K562 (cell line): ENCODE data around the gene ADAMTS14.
"Not testable (repeated sequence)": the region's sequence is repeated elsewhere in the genome, so short reads cannot be mapped to it uniquely, and the experiment has no call there.

Experiments
- BRCA1 ChIP-seq, 2 experiments: fragments of 450-650 bp in 1 of 2; sonication (generic) in 1 of 2; formaldehyde crosslinking in 1 of 2; IDR thresholded peaks; 2 replicates each; pipeline versions ENCODE4 v1.5.0 to v1.6.1; 2017 to 2020; ENCODE audit warnings: mild to moderate bottlenecking in 1 of 2, missing genetic modification reagents in 1 of 2
- CREB1 ChIP-seq, 2 experiments: sonication (generic) in 1 of 2; formaldehyde crosslinking in 1 of 2; IDR thresholded peaks; 2 replicates each; pipeline versions ENCODE4 v1.6.1 to v1.8.0; 2012 to 2022; ENCODE audit warnings: inconsistent platforms in 1 of 2, mild to moderate bottlenecking in 1 of 2, missing genetic modification reagents in 1 of 2, moderate library complexity in 1 of 2
- EP300 ChIP-seq: IDR thresholded peaks from 2 replicates; pipeline ENCODE4 v1.6.1; 2012; ENCODE audit warnings: low read length, improper control_type of control experiment
- KAT7 ChIP-seq: sonication (generic); formaldehyde crosslinking; IDR thresholded peaks from 2 replicates; pipeline ENCODE4 v1.8.0; 2022; ENCODE audit warnings: missing genetic modification reagents, mild to moderate bottlenecking, borderline replicate concordance
- MEF2D ChIP-seq: conservative IDR thresholded peaks from 2 replicates; pipeline ENCODE4 v1.6.1; 2016; ENCODE audit warnings: low read depth, missing genetic modification characterization, missing compliant biosample characterization
- NR3C1 ChIP-seq: sonication (generic); formaldehyde crosslinking; IDR thresholded peaks from 2 replicates; pipeline ENCODE4 v1.8.1; 2022; ENCODE audit warnings: missing genetic modification reagents
- RBBP5 ChIP-seq: fragments of 200-600 bp; sonication (generic); IDR thresholded peaks from 2 replicates; pipeline ENCODE4 v1.6.1; 2012; ENCODE audit warnings: borderline replicate concordance, mild to moderate bottlenecking, low read length, control low read depth, inconsistent platforms; ENCODE audit not compliant: insufficient read depth, poor library complexity, severe bottlenecking
- SMC3 ChIP-seq: conservative IDR thresholded peaks from 2 replicates; pipeline ENCODE4 v1.6.1; 2011; ENCODE audit warnings: low read depth, low read length, improper control_type of control experiment; ENCODE audit not compliant: insufficient read depth
- SUPT5H ChIP-seq: fragments of 450-650 bp; IDR thresholded peaks from 2 replicates; pipeline ENCODE4 v1.6.1; 2016
- TAF7 ChIP-seq: fragments of 450-650 bp; IDR thresholded peaks from 2 replicates; pipeline ENCODE4 v1.6.1; 2016; ENCODE audit warnings: missing genetic modification characterization, missing compliant biosample characterization
- ZNF212 ChIP-seq: fragments of 450-650 bp; formaldehyde crosslinking; IDR thresholded peaks from 2 replicates; pipeline ENCODE4 v1.4.0; 2020; ENCODE audit warnings: mild to moderate bottlenecking
- ZNF24 ChIP-seq: fragments of 450-650 bp; IDR thresholded peaks from 2 replicates; pipeline ENCODE4 v1.6.1; 2016
- ZNF324 ChIP-seq: fragments of 250-450 bp; sonication (Bioruptor Pico); IDR thresholded peaks from 2 replicates; pipeline ENCODE4 v1.4.0; 2020; ENCODE audit warnings: mild to moderate bottlenecking
- TF ChIP-seq, protein P1 (sequence below), 2 experiments: fragments of 450-650 bp; IDR thresholded peaks; 2 replicates each; pipeline ENCODE4 v1.6.1; 2016; ENCODE audit warnings: mild to moderate bottlenecking in 2 of 2, borderline replicate concordance in 1 of 2, low read depth in 1 of 2, moderate library complexity in 1 of 2

DNA sequence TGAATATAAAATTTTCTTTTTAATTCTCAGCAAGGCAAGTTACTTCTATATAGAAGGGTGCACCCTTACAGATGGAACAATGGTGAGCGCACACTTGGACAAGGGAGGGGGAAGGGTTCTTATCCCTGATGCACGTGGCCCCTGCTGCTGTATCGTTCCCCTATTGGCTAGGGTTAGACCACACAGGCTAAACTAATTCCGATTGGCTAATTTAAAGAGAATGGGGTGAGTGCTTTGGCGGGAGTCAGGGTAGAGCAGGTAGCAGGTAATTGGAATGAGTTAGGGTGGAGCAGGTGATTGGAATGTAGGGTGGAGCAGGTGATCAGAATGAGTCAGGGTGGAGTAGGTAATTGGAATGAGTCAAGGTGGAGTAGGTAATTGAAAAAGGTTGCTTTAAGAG is 37.8 kb upstream of the ADAMTS14 start:
- TF ChIP-seq RBBP5; ZNF324 (CRISPR knock-in tag); TAF7 (tag); NR3C1 (CRISPR knock-in tag); EP300; SMC3; BRCA1 (IDR thresholded peaks at IDR 0.05); BRCA1 (CRISPR knock-in tag; IDR thresholded peaks at IDR 0.05); SUPT5H; CREB1 (IDR thresholded peaks at IDR 0.05); CREB1 (CRISPR knock-in tag; IDR thresholded peaks at IDR 0.05); ZNF212; KAT7 (CRISPR knock-in tag); MEF2D; ZNF24: not testable (repeated sequence)
- TF ChIP-seq, protein P1, sequence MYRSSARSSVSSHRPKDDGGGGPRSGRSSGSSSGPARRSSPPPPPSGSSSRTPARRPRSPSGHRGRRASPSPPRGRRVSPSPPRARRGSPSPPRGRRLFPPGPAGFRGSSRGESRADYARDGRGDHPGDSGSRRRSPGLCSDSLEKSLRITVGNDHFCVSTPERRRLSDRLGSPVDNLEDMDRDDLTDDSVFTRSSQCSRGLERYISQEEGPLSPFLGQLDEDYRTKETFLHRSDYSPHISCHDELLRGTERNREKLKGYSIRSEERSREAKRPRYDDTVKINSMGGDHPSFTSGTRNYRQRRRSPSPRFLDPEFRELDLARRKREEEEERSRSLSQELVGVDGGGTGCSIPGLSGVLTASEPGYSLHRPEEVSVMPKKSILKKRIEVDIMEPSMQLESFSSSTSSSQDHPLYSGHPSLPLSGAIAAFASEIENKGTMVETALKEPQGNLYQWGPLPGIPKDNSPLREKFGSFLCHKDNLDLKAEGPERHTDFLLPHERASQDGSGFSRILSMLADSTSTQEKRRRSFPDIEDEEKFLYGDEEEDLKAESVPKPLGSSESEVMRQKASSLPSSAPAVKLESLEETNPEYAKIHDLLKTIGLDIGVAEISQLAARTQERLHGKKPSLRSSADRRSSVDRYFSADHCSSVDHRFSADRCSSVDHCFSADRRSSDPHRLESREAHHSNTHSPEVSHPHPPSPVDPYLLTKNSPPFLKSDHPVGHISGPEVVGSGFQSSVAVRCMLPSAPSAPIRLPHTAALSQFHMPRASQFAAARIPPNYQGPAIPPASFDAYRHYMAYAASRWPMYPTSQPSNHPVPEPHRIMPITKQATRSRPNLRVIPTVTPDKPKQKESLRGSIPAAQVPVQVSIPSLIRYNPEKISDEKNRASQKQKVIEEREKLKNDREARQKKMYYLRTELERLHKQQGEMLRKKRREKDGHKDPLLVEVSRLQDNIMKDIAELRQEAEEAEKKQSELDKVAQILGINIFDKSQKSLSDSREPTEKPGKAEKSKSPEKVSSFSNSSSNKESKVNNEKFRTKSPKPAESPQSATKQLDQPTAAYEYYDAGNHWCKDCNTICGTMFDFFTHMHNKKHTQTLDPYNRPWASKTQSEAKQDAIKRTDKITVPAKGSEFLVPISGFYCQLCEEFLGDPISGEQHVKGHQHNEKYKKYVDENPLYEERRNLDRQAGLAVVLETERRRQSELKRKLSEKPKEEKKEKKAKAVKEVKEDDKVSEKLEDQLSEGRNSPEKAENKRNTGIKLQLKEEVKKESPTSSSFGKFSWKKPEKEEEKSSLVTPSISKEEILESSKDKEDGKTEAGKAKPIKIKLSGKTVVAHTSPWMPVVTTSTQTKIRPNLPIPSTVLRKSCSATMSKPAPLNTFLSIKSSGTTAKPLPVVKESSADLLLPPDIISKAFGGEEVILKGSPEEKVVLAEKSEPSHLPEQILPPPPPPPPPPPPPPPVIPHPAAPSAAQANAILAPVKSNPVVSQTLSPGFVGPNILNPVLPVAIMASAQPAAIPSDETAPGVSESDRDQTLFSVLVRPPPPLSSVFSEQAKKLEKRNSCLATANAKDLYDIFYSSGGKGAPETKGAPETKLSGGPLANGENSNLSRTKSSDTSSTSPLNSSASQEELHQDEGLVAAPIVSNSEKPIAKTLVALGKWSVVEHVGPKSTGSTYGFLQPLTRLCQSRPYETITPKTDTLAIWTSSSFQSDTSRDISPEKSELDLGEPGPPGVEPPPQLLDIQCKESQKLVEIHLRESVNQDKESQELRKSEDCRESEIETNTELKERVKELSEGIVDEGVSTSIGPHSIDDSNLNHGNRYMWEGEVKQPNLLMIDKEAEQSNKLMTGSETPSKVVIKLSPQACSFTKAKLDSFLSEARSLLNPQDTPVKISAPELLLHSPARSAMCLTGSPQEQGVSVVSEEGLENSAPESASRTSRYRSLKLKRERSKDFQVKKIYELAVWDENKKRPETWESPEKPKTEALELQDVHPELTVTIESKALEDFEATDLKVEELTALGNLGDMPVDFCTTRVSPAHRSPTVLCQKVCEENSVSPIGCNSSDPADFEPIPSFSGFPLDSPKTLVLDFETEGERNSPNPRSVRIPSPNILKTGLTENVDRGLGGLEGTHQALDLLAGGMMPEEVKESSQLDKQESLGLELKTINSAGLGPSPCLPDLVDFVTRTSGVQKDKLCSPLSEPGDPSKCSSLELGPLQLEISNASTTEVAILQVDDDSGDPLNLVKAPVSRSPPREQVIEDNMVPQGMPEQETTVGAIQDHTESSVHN (IDR thresholded peaks at IDR 0.05; ENCODE audit: borderline replicate concordance in 1 of 2, low read depth in 1 of 2) = not testable (repeated sequence)
